A673 (cell line): ENCODE data around the gene COL9A3.

Experiments
- EZH2 ChIP-seq: fragments of 200-600 bp; sonication (generic); IDR thresholded peaks from 2 replicates; pipeline ENCODE4 v1.6.1; 2017; ENCODE audit warnings: borderline replicate concordance, low read depth, mild to moderate bottlenecking, mixed read lengths, antibody characterized with exemption, low read length; ENCODE audit not compliant: poor library complexity, severe bottlenecking
- TF ChIP-seq, protein P1 (sequence below): fragments of 300-800, 200-600 bp; sonication (generic); conservative IDR thresholded peaks from 2 replicates; pipeline ENCODE4 v1.5.1; 2017; ENCODE audit warnings: low read depth, mild to moderate bottlenecking, antibody characterized with exemption, low read length, moderate library complexity, mixed read lengths

DNA sequence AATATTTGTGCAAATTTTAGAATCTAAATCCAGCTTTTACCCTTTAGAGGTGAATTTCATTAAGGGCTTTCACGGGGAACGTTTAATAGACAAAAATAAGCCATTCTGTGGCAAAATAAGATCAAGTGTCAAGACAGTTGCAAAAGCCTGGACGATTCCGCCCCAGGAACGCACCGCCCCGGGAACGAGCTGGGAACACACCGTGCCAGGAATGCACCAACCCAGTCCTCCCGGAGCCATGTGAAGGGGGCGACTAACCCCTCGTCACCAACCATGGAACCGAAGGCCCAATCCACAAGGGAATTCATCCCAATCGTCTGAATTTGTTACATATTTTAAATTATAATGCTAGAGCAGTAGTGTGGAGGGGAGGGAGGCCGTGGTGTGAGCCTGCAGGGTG lies 65.6 kb downstream of the COL9A3 start:
- TF ChIP-seq, protein P1, sequence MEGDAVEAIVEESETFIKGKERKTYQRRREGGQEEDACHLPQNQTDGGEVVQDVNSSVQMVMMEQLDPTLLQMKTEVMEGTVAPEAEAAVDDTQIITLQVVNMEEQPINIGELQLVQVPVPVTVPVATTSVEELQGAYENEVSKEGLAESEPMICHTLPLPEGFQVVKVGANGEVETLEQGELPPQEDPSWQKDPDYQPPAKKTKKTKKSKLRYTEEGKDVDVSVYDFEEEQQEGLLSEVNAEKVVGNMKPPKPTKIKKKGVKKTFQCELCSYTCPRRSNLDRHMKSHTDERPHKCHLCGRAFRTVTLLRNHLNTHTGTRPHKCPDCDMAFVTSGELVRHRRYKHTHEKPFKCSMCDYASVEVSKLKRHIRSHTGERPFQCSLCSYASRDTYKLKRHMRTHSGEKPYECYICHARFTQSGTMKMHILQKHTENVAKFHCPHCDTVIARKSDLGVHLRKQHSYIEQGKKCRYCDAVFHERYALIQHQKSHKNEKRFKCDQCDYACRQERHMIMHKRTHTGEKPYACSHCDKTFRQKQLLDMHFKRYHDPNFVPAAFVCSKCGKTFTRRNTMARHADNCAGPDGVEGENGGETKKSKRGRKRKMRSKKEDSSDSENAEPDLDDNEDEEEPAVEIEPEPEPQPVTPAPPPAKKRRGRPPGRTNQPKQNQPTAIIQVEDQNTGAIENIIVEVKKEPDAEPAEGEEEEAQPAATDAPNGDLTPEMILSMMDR = no peak
- no peak for TF ChIP-seq EZH2
